Activated T-cell treated with anti-CD3 and anti-CD28 coated beads, Interleukin-2, amount 50 U/mL, for 1 hour (primary cell): ENCODE data around the gene GFER.
"Not testable (repeated sequence)": the region's sequence is repeated elsewhere in the genome, so short reads cannot be mapped to it uniquely, and the experiment has no call there.

Source experiments
- DNase-seq: peaks from one replicate; pipeline ENCODE4 v3.0.0-alpha.2; 2020

Gene GFER

DNA sequence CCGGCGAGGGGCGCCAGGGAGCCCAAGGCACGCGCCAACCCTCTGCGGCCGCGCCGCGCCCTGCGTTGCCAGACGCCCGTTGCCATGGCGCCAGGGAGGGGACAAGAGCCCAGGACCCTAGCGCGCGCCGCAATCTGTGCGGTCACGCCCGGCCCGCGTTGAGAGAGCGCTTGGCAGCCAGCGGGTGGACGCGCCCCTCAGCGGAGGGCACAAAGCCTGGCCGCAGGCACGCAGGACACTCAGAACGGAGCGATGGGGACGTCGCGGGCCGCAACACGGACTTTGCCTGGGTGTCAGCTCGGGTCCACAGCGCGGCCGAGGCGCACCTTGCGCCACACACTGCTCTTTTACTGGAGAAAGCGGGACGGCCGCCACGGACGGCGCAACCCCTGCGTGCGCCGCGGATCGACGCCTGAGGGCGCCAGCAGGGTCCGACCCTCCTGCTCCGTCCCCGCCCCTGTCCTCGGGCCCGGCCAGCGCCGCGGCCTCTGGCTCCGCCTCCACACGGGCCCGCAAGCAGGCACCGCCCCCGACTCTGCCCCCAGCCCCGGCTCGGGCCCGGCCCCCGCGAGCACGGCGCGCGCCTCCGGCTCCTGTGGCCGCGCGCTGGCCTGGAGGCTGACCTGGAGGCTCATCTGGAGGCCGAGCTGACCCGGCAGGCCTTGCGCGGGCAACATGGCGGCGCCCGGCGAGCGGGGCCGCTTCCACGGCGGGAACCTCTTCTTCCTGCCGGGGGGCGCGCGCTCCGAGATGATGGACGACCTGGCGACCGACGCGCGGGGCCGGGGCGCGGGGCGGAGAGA is at the start of gene GFER:
Gene GFER, plus strand, starts transcription at position 650 of the 803 bp plus-strand sequence. Its CDS starts 26 bp downstream, at position 676.
- DNase-seq: peak; percentile 66

GRCh38 chr16:1936945-1937479 is 47.0 kb upstream of the GFER start:
- DNase-seq: no peak

GRCh38 chr16:1938316-1938715 is 45.7 kb upstream of the GFER start:
- no peak for DNase-seq

GRCh38 chr16:1938910-1939309 is 45.1 kb upstream of the GFER start:
- no peak for DNase-seq

GRCh38 chr16:1939833-1940232 is 44.2 kb upstream of the GFER start:
- DNase-seq: not testable (repeated sequence)

- no peak for DNase-seq
Measured at GRCh38 chr16:1940273-1941161, 43.5 kb upstream of the GFER start.

GRCh38 chr16:1941162-1942046 is 42.6 kb upstream of the GFER start:
- no peak for DNase-seq

DNA sequence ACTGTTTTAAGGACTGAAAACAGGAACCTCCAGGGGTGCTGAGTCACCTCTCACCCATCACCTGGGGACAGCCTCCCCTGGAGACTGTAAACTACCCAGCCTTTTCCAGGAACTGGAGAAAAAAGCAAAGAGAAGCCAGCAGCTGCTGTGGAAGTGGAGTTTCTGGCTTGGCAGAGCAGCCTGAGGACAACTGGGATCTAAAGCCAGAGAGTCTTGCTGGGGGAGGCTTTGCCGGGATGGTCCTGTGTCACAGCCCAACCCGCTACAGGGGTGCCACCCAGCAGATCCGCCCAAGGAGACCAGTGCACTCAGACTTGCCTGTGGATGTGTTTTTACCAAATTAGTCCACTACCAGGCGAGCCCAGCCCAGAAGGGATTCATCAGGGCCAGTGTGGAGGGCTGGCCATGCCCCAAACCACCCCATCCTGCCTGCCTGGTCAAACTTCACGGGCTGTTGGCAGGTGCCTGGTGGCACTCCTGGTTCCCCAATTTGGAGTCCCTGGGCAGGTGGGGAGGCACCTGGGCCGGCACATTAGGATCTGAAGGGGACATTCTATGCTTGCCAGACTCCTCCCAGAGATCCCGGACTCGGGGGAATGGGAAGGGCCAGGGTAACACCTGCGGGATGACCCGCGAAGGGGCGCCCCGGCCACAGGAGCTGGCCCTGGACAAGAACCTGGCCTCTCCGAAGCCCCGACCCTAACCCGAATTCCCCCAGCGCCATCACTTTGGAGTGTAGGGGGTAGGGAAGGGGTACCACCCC is 41.8 kb upstream of the GFER start:
- DNase-seq: no peak

GRCh38 chr16:1942810-1943726 is 40.9 kb upstream of the GFER start, which contains the start of gene MSRB1:
Gene MSRB1 (minus strand): TSS chr16:1943199. CDS start chr16:1943156, 43 bp downstream.
- peak; percentile 98 for DNase-seq

DNA sequence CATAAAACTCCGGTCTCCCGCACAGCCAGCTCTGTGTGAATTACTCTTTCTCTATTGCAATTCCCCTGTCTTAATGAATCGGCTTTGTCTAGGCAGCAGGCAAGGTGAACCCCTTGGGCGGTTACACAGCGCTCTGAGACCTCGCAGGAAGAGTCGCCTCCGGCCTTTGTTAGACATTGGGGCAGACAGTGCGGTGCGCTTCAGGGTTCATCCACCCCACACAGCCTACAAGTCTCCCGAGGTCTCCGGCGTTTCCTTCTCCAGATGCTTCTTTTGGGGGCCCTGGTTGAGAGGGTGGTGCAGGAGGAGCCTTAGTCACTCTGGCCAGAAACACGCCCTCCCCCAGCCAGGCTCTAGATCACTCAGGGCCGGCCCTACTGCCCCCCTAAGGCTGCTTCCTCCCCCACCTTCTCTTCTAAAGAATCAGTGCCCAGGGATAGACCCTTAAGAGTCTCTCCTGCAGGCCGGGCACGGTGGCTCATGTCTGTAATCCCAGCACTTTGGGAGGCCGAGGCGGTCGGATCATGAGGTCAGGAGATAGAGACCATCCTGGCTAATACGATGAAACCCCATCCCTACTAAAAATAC is 39.3 kb upstream of the GFER start:
- DNase-seq: no peak

GRCh38 chr16:1945559-1946391 is 38.2 kb upstream of the GFER start:
- DNase-seq: no peak

- no peak for DNase-seq
Measured at GRCh38 chr16:1946495-1947368, 37.3 kb upstream of the GFER start.

DNA sequence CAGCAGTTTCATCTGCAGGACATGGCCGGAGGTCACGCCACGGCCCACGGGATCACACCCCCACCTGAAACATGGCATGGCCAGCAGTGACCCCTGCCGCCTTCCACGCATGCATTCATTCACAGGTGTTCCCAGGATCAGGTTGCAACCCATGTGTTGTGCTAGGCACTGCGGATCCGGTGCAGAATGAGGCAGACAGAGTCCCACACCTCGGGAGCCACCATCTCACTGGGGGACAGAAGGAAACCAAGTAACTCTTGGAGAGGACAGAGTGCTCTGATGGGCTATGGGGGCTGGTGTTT is 36.7 kb upstream of the GFER start:
- DNase-seq: no peak

- DNase-seq: no peak
Measured at GRCh38 chr16:1949507-1949906, 34.5 kb upstream of the GFER start.

DNA sequence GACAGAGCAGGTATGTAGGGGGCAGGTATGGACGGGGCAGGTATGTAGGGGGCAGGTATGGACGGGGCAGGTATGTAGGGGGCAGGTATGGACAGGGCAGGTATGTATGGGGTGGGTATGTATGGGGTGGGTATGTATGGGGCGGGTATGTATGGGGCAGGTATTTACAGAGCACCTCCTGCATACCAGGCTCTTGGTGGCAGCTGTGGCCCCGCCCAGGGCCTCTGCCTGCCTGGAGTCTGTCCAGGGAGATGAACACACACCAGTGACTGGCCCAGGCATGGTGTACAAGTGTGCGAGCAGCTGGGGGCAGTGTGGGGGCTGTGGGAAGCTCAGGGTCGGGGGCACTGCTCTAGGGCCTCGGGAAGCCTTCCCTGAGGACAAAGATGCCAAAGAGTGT is 33.9 kb upstream of the GFER start:
- no peak for DNase-seq

DNA sequence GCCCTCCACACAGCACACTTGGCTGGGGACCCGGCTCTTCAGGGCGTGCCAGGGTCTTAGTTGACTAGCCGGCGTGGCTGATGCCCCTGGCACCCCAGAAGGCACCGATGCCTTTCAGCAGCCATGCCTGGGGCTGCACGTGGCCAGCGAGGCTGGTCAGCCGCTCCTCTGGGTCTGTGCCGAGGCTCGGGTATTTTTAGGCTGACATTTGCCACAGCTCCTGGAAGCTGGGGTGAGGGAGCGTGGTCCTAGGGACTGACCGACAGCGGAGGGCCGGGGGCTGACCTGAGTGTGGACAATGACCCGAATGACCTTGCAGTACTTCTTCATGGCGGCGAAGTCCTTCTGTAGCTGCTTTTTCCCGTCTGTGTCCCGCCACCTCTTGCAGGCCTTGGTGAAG is 33.4 kb upstream of the GFER start:
- no peak for DNase-seq

DNA sequence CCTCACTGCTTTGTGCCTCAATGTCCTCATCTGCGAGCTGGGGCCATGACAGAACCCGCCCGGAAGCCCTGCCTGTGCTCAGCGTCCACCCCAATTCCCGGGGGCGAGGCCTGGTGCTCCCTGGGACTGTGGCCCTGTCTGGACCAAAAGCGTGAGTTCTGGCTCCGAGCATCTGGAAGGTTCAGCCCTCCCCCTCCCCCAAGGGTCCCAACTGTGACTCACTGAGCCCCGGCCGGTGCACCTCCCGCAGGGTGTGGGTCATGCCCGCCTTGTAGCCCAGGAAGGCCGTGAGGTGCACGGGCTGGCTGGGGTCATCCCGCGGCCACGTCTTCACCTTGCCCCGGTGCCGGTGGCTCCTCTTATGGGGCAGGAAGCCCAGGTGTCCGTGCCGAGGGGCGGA is 30.3 kb upstream of the GFER start:
- DNase-seq: no peak

GRCh38 chr16:1957434-1958142 is 26.4 kb upstream of the GFER start:
- DNase-seq: not testable (repeated sequence)
